Measurements from ENCODE around the gene TYW5.

- TF ChIP-seq POLR2AphosphoS5 (IDR thresholded peaks at IDR 0.05; ENCODE audit: borderline replicate concordance, low read depth, low read length) (no peak), EZH2 (IDR thresholded peaks at IDR 0.05) (no peak), FOXP2 (optimal IDR thresholded peaks at IDR 0.05; ENCODE audit: control extremely low read depth, extremely low read length, insufficient read depth) (no peak)
Observed at GRCh38 chr2:199882667-199883066, 72.6 kb downstream of the TYW5 start.

All from SK-N-MC (cell line).